Measurements from ENCODE around the gene ADAM11. TPM values are rescaled to one million over a fixed set of nuclear protein-coding genes. Genes with fewer than 3 reads are reported as not detected.
"Not testable (repeated sequence)": the region's sequence is repeated elsewhere in the genome, so short reads cannot be mapped to it uniquely, and the experiment has no call there.

ADAM11 gene
- total and polyA plus RNA-seq, 8 donors = 0.13 to 4.2 (median 2.7) TPM

DNA sequence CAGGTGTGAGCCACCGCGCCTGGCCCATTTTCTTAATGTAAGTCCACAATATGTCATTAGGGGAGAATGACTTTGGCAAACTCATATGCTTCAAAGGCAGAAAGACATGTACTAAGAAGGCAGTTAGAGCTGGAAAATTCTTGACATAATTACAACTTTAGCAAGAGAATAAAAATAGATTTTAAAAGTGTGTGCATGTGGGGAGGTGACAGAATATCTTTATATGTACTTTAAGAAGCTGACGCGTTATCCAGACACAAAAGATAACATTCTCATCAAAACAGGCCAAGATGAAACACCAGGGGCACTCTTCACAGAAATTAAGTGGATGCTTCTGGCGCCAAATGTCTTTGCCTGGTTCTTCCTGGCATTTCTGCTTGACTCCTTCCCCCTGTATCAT is 43.1 kb downstream of the ADAM11 start:
- Histone ChIP-seq H3K27ac (no peak overlapping the region), H3K27me3 (no peaks in the 10 kb centered on the region), H3K4me1 (no peaks in the 10 kb centered on the region), H3K9me3 (no peaks in the 10 kb centered on the region), H3K4me3 (no peak overlapping the region), H3K36me3 (no peaks in the 10 kb centered on the region)
- intact Hi-C loops (cut with DNase I) = no loop called here
- ATAC-seq (no peak), DNase-seq (no peak)
- TF ChIP-seq, protein P1, sequence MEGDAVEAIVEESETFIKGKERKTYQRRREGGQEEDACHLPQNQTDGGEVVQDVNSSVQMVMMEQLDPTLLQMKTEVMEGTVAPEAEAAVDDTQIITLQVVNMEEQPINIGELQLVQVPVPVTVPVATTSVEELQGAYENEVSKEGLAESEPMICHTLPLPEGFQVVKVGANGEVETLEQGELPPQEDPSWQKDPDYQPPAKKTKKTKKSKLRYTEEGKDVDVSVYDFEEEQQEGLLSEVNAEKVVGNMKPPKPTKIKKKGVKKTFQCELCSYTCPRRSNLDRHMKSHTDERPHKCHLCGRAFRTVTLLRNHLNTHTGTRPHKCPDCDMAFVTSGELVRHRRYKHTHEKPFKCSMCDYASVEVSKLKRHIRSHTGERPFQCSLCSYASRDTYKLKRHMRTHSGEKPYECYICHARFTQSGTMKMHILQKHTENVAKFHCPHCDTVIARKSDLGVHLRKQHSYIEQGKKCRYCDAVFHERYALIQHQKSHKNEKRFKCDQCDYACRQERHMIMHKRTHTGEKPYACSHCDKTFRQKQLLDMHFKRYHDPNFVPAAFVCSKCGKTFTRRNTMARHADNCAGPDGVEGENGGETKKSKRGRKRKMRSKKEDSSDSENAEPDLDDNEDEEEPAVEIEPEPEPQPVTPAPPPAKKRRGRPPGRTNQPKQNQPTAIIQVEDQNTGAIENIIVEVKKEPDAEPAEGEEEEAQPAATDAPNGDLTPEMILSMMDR (IDR thresholded peaks at IDR 0.05) = no peak

DNA sequence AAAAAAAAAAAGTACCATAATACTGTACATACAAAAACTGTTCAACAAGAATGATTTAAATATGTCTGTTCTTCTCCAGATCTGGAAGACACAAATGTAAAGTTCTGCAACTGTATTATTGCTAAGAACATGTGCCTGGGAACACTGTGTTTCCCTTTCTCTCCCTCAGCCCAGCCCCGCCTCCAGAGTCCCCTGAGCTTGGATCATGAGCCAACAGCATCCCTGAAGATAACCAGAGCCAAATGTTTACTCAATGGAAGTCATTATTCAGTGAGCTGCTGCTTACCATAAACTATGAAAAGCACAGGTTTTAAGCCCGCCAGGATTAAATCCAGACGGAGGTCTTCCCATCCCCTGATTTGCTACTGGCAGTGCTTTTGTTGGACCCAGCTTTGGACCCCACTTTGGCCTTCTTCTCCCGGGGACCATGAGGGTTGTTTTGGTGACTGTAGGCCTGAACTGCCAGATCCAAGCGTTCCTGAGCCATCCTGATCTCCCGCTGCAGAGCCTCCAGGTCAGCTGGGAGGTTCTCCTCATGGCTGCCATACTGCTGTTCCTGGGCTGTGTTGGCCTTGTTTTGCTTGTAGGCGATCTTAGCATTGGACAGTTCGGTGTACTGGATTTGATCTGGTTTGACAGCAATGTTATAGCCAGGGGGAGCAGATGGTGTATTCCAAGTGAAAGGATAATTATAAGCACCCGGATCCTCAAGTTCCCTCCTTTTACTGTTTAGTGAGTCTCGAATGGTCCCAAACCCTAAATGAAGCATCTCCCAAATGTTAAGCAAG is 45.7 kb downstream of the ADAM11 start:
- TF ChIP-seq, protein P1 (IDR thresholded peaks at IDR 0.05) = no peak
- ATAC-seq (no peak), DNase-seq (no peak)
- no peak overlapping the region for H3K4me3 ChIP-seq
- H3K4me1 ChIP-seq = no peaks in the 10 kb centered on the region
- intact Hi-C loops (cut with DNase I) = no loop called here
- H3K27ac ChIP-seq = no peak overlapping the region
- H3K9me3 ChIP-seq = no peaks in the 10 kb centered on the region
- no peaks in the 10 kb centered on the region for H3K36me3 ChIP-seq
- H3K27me3 ChIP-seq = no peaks in the 10 kb centered on the region

GRCh38 chr17:44807093-44807816 is 48.5 kb downstream of the ADAM11 start:
- TF ChIP-seq, protein P1 (IDR thresholded peaks at IDR 0.05) = no peak
- Histone ChIP-seq H3K36me3 (no peaks in the 10 kb centered on the region), H3K4me1 (no peaks in the 10 kb centered on the region), H3K4me3 (no peak overlapping the region), H3K27ac (no peak overlapping the region), H3K9me3 (no peaks in the 10 kb centered on the region), H3K27me3 (no peaks in the 10 kb centered on the region)
- DNase-seq (no peak), ATAC-seq (no peak)
- intact Hi-C loops (cut with DNase I) = no loop called here

GRCh38 chr17:44807817-44808155 is 49.0 kb downstream of the ADAM11 start:
- ATAC-seq (no peak), DNase-seq (no peak)
- no peak overlapping the region for H3K4me3 ChIP-seq
- no peaks in the 10 kb centered on the region for H3K27me3 ChIP-seq
- no peak overlapping the region for H3K27ac ChIP-seq
- H3K9me3 ChIP-seq = no peaks in the 10 kb centered on the region
- TF ChIP-seq, protein P1 (IDR thresholded peaks at IDR 0.05) = no peak
- no peaks in the 10 kb centered on the region for H3K36me3 ChIP-seq
- intact Hi-C loops (cut with DNase I) = no loop called here
- H3K4me1 ChIP-seq = no peaks in the 10 kb centered on the region

DNA sequence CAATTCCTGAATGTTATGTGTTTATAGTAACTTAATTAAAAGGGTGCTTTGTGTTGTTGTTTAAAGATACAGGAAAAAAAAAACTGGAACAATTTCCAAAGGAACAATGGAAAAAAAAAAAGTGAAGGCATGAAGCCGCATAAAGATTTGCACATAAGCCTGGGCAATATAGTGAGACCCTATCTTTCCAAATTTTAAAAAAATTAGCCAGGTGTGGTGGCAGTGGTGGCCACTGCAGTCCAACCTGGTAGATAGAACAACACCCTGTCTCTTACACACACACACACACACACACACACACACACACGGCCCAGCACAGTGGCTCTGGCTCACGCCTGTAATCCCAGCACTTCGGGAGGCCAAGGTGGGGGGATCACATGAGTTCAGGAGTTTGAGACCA is 49.4 kb downstream of the ADAM11 start:
- Histone ChIP-seq H3K27me3 (no peaks in the 10 kb centered on the region), H3K4me3 (no peak overlapping the region), H3K36me3 (no peaks in the 10 kb centered on the region), H3K27ac (no peak overlapping the region), H3K9me3 (no peaks in the 10 kb centered on the region), H3K4me1 (no peaks in the 10 kb centered on the region)
- intact Hi-C loops (cut with DNase I) = no loop called here
- TF ChIP-seq, protein P1 (IDR thresholded peaks at IDR 0.05) = no peak
- ATAC-seq (no peak), DNase-seq (no peak)

DNA sequence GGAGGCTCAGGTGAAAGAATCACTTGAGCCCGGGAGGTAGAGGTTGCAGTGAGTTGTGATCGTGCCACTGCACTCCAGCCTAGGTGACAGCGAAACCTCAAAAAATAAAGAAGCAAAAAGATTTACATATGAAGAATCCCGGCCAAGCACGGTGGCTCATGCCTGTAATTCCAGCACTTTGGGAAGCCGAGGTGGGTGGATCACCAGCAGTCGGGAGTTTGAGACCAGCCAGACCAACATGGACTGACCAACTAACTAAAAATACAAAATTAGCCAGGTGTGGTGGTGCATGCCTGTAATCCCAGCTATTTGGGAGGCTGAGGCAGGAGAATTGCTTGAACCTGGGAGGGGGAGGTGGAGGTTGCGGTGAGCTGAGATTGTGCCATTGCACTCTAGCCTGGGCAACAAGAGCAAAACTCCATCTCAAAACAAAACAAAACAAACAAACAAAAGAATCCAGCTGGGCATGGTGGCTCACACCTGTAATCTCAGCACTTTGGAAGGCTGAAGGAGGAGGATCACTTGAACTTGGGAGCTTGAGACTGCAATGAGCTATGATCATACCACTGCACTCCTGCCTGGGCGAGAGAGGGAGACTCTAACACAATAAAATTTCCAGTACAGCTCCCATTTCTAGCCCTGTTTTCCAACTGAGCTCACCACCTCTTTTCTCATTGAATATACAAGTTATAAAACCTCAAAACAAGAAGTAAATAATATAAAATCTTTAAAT is 50.0 kb downstream of the ADAM11 start:
- H3K4me3 ChIP-seq; H3K4me1 ChIP-seq; H3K36me3 ChIP-seq; intact Hi-C loops (cut with DNase I); DNase-seq; H3K27ac ChIP-seq; H3K27me3 ChIP-seq; ATAC-seq; H3K9me3 ChIP-seq: not testable (repeated sequence)
